ENCODE measurements around the gene CDH13. TPM values are rescaled to one million over a fixed set of nuclear protein-coding genes. Genes with fewer than 3 reads are reported as not detected.

The CDH13 gene
- total and polyA plus RNA-seq, 2 of the 8 experiments (the other 6 are each of a cell fraction or from before 2014, with no cell fraction given) = 2.3 to 2.4 TPM

DNA sequence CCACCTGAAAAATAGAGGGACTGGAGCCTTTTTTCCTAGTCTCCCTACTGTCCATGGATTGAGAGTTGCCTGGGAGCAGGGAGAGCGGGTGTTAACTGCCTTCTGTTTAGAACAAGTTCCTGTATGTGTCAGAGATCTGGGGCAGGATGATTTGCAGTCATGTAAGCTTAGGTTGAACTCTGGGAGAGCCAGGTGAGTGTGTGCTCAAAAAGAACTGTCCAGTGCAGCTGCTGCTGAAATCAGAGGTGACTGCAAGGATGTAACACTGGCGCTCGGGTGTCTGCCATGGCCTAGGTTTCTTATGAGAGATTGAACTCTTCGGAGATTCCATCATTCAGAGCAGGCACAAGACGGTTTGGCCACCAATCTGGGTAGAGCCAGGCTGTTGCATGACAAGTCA lies 432.5 kb downstream of the CDH13 start (continued):
- TF ChIP-seq, protein P1, sequence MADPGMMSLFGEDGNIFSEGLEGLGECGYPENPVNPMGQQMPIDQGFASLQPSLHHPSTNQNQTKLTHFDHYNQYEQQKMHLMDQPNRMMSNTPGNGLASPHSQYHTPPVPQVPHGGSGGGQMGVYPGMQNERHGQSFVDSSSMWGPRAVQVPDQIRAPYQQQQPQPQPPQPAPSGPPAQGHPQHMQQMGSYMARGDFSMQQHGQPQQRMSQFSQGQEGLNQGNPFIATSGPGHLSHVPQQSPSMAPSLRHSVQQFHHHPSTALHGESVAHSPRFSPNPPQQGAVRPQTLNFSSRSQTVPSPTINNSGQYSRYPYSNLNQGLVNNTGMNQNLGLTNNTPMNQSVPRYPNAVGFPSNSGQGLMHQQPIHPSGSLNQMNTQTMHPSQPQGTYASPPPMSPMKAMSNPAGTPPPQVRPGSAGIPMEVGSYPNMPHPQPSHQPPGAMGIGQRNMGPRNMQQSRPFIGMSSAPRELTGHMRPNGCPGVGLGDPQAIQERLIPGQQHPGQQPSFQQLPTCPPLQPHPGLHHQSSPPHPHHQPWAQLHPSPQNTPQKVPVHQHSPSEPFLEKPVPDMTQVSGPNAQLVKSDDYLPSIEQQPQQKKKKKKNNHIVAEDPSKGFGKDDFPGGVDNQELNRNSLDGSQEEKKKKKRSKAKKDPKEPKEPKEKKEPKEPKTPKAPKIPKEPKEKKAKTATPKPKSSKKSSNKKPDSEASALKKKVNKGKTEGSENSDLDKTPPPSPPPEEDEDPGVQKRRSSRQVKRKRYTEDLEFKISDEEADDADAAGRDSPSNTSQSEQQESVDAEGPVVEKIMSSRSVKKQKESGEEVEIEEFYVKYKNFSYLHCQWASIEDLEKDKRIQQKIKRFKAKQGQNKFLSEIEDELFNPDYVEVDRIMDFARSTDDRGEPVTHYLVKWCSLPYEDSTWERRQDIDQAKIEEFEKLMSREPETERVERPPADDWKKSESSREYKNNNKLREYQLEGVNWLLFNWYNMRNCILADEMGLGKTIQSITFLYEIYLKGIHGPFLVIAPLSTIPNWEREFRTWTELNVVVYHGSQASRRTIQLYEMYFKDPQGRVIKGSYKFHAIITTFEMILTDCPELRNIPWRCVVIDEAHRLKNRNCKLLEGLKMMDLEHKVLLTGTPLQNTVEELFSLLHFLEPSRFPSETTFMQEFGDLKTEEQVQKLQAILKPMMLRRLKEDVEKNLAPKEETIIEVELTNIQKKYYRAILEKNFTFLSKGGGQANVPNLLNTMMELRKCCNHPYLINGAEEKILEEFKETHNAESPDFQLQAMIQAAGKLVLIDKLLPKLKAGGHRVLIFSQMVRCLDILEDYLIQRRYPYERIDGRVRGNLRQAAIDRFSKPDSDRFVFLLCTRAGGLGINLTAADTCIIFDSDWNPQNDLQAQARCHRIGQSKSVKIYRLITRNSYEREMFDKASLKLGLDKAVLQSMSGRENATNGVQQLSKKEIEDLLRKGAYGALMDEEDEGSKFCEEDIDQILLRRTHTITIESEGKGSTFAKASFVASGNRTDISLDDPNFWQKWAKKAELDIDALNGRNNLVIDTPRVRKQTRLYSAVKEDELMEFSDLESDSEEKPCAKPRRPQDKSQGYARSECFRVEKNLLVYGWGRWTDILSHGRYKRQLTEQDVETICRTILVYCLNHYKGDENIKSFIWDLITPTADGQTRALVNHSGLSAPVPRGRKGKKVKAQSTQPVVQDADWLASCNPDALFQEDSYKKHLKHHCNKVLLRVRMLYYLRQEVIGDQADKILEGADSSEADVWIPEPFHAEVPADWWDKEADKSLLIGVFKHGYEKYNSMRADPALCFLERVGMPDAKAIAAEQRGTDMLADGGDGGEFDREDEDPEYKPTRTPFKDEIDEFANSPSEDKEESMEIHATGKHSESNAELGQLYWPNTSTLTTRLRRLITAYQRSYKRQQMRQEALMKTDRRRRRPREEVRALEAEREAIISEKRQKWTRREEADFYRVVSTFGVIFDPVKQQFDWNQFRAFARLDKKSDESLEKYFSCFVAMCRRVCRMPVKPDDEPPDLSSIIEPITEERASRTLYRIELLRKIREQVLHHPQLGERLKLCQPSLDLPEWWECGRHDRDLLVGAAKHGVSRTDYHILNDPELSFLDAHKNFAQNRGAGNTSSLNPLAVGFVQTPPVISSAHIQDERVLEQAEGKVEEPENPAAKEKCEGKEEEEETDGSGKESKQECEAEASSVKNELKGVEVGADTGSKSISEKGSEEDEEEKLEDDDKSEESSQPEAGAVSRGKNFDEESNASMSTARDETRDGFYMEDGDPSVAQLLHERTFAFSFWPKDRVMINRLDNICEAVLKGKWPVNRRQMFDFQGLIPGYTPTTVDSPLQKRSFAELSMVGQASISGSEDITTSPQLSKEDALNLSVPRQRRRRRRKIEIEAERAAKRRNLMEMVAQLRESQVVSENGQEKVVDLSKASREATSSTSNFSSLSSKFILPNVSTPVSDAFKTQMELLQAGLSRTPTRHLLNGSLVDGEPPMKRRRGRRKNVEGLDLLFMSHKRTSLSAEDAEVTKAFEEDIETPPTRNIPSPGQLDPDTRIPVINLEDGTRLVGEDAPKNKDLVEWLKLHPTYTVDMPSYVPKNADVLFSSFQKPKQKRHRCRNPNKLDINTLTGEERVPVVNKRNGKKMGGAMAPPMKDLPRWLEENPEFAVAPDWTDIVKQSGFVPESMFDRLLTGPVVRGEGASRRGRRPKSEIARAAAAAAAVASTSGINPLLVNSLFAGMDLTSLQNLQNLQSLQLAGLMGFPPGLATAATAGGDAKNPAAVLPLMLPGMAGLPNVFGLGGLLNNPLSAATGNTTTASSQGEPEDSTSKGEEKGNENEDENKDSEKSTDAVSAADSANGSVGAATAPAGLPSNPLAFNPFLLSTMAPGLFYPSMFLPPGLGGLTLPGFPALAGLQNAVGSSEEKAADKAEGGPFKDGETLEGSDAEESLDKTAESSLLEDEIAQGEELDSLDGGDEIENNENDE (IDR thresholded peaks at IDR 0.05; ENCODE audit: insufficient replicate concordance, low read length) = no peak
- TF ChIP-seq TCF12 (IDR thresholded peaks at IDR 0.05; ENCODE audit: low read depth, low read length) (no peak), FOSL1 (IDR thresholded peaks at IDR 0.05; ENCODE audit: insufficient read depth, low read depth, low read length) (no peak), MAFK (IDR thresholded peaks at IDR 0.05; ENCODE audit: low read depth, low read length) (no peak), SRF (IDR thresholded peaks at IDR 0.05; ENCODE audit: low read depth, low read length) (no peak), YY1 (IDR thresholded peaks at IDR 0.05; ENCODE audit: low read depth, low read length) (no peak), CHD2 (IDR thresholded peaks at IDR 0.05; ENCODE audit: low read length) (no peak), JUND (IDR thresholded peaks at IDR 0.05; ENCODE audit: low read length) (no peak), TAF1 (IDR thresholded peaks at IDR 0.05; ENCODE audit: low read depth, low read length) (no peak), RBBP5 (IDR thresholded peaks at IDR 0.05; ENCODE audit: borderline replicate concordance, low read depth, low read length) (no peak)
- TF ChIP-seq, protein P2, sequence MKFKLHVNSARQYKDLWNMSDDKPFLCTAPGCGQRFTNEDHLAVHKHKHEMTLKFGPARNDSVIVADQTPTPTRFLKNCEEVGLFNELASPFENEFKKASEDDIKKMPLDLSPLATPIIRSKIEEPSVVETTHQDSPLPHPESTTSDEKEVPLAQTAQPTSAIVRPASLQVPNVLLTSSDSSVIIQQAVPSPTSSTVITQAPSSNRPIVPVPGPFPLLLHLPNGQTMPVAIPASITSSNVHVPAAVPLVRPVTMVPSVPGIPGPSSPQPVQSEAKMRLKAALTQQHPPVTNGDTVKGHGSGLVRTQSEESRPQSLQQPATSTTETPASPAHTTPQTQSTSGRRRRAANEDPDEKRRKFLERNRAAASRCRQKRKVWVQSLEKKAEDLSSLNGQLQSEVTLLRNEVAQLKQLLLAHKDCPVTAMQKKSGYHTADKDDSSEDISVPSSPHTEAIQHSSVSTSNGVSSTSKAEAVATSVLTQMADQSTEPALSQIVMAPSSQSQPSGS (IDR thresholded peaks at IDR 0.05; ENCODE audit: low read length) = no peak
